PFSK-1 (cell line): ENCODE measurements around the gene HECTD1.

Source experiments
- POLR2AphosphoS5 ChIP-seq: IDR thresholded peaks from 2 replicates; pipeline ENCODE4 v1.6.1; 2012; ENCODE audit warnings: low read depth, mild to moderate bottlenecking, control low read depth, low read length, moderate library complexity
- SIN3A ChIP-seq: IDR thresholded peaks from 2 replicates; pipeline ENCODE4 v1.6.1; 2012; ENCODE audit warnings: mild to moderate bottlenecking, low read length, moderate library complexity, borderline replicate concordance; ENCODE audit not compliant: insufficient read depth

DNA sequence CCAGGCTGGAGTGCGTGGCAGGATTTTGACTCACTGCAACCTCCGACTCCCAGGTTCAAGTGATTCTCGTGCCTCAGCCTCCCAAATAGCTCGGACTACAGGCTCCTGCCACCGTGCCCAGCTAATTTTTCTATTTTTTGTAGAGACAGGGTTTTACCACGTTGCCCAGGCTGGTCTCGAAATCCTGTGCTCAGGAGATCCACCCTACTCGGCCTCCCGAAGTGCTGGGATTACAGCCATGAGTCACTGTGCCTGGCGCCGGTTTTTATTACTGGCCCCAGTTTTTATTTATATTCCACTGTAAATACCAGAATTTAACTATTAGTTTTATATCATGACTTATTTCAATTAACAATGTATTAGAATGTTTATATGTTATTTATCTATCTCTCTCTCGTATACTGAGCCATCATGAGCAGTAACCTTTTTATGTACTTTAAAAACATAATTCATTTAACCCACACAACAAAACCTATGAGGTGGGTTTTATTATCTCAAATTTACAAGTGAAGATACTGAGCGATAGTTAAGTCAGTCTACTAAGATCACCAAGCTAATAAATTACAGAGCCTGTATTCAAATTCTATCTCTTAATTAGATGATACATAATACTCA lies 47.8 kb downstream of the HECTD1 start:
- TF ChIP-seq POLR2AphosphoS5 = no peak
- TF ChIP-seq SIN3A = no peak
